ENCODE results near the gene PDE4D. TPM values are rescaled to one million over a fixed set of nuclear protein-coding genes. Genes with fewer than 3 reads are reported as not detected.

Gene PDE4D
- total RNA-seq, 1 donor from 2014 or later: 6.8 TPM

DNA sequence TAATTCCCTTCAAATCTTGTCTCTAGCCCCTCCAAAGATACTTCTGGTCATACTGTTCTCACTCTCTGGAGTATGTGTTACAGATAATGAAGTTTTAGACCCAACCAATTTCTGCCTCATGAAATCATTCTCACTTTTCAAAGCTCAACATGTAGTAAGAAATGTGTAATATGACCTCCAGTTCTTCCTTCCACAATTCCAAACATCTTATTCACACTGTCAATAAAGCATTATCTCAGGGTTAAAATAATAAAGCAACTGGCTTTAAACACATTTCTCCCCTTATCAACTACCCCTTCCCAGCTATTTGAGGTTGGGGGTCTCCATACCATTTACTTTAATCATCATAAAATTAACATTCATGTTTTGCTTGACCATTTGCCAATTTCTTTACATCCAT is 656.5 kb downstream of the PDE4D start:
- Histone ChIP-seq H3K36me3 (ENCODE audit: control insufficient read depth, insufficient read depth, low read length) (no peaks in the 10 kb centered on the region), H3K4me3 (ENCODE audit: low read depth, low read length) (no peak overlapping the region), H3K27me3 (ENCODE audit: control insufficient read depth, insufficient read depth, low read length) (no peaks in the 10 kb centered on the region)
- FAIRE-seq: no peak
- DNase-seq (ENCODE audit: low read depth): peak; percentile 40
- TF ChIP-seq, protein P1, sequence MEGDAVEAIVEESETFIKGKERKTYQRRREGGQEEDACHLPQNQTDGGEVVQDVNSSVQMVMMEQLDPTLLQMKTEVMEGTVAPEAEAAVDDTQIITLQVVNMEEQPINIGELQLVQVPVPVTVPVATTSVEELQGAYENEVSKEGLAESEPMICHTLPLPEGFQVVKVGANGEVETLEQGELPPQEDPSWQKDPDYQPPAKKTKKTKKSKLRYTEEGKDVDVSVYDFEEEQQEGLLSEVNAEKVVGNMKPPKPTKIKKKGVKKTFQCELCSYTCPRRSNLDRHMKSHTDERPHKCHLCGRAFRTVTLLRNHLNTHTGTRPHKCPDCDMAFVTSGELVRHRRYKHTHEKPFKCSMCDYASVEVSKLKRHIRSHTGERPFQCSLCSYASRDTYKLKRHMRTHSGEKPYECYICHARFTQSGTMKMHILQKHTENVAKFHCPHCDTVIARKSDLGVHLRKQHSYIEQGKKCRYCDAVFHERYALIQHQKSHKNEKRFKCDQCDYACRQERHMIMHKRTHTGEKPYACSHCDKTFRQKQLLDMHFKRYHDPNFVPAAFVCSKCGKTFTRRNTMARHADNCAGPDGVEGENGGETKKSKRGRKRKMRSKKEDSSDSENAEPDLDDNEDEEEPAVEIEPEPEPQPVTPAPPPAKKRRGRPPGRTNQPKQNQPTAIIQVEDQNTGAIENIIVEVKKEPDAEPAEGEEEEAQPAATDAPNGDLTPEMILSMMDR (IDR thresholded peaks at IDR 0.05; ENCODE audit: insufficient read depth, low read length, severe bottlenecking): no peak

DNA sequence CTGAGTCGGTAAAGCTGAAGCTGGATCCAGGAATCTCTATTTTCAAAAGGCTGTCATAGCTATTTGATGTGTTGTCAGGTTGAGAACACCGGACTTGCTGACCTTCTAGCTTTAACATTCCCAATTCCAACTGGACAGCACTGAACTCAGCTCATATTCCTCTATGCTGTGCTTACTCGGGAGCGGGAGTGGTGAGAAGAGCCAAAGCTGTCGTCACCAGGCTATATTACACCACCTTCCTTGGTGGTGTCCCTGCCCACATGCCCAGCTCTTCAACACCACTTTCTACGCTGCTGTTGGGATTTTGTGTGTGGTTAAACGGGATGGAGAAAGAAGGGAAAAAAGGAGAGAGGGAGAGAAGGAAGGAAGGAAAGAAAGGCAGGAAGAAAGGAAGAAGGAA is 657.1 kb downstream of the PDE4D start:
- TF ChIP-seq, protein P1 (IDR thresholded peaks at IDR 0.05; ENCODE audit: insufficient read depth, low read length, severe bottlenecking): no peak
- DNase-seq (ENCODE audit: low read depth) (no peak), FAIRE-seq (peak; percentile 91)
- Histone ChIP-seq H3K27me3 (ENCODE audit: control insufficient read depth, insufficient read depth, low read length) (no peaks in the 10 kb centered on the region), H3K4me3 (ENCODE audit: low read depth, low read length) (no peak overlapping the region), H3K36me3 (ENCODE audit: control insufficient read depth, insufficient read depth, low read length) (no peaks in the 10 kb centered on the region)

DNA sequence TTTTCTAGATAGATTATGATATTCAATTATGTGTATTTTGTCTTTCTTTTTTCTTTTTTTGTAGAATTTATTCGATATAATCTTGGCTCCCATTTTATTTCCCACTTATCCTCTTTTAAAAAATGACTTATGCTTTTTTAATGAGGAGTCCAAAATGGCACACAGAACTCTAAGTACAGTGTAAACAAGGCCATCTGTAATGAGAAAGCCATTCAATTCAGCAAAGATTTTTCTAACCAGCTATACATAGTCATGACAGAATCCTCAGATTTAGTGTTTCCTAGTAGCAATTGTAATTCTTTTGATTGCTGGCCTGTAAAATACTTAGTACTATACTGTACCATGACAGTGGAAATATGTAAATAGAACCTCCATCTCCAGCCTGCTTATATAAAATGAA is 659.3 kb downstream of the PDE4D start:
- no peak for DNase-seq (ENCODE audit: low read depth)
- FAIRE-seq: no peak
- Histone ChIP-seq H3K27me3 (ENCODE audit: control insufficient read depth, insufficient read depth, low read length) (no peaks in the 10 kb centered on the region), H3K4me3 (ENCODE audit: low read depth, low read length) (no peak overlapping the region), H3K36me3 (ENCODE audit: control insufficient read depth, insufficient read depth, low read length) (no peaks in the 10 kb centered on the region)
- TF ChIP-seq, protein P1 (IDR thresholded peaks at IDR 0.05; ENCODE audit: insufficient read depth, low read length, severe bottlenecking): no peak

DNA sequence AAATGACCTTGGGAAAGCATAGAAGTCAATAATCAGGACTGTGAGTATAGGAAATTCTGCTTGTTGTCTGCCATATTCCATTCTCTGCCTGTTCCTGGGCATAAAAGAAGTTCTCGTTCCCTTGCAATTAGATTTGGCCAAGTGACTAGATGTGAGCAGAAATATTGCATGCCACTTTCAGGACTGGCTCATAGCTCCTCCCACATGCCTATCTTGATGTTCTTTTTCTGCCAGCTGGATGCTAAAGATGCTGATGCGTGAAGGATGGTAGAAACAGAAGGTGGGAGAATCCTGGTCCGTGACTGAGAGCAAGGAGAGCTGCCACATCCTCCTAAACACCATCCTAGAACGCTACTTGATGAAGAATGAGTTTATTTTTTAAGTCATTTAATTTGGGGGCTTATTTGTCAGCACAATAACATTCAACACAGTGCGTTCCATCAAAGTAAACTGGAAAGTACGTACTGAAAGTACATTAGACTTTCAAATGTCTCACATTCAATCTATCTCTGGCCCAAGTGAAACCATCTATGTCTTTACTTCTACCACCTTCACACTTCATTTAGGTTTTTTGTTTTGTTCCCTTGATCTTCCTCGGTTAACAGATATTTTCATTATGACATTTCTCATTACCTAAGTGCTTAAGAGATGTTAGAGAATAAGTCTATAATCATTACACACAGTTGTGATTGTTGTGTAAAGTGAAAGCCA is 662.1 kb downstream of the PDE4D start:
- FAIRE-seq: no peak
- TF ChIP-seq, protein P1 (IDR thresholded peaks at IDR 0.05; ENCODE audit: insufficient read depth, low read length, severe bottlenecking): no peak

DNA sequence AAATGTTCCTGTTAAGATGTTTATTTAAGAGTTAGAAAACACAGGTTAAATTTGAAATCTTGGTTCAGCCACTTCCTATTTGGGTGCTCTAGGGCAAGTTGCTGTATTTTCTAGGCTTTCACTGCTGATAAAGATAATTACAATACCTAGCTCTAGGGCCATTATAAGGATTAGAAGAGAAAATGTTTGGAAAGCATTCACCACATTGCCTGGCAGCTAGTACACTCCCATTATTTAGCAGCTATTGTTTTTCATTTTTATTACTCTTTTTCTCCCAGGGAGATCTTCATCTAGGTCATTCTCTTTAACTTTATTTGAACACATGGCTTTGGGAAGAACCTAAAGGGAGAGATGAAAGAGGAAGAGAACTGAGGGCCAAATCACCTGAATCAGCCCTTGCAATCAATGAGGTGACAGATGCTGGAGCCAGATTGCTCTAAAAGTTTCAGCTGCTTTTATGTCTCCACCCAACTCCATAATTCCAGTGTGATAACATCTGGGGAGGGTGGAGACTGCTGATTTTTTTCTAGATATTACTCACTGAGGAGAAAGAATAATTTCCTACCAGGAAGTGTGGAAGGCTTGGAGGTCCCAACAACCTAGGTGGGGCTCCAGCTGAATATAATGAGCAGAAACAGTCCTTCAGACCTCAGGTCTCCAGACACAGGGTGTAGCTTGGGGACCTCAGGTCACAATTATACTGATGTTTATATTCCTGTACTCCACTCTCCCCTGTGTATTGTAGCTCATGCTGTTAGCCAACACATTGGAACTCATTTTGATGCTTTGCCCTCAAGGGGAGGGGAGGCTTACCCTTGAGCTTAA is 670.6 kb downstream of the PDE4D start:
- Histone ChIP-seq H3K4me3 (ENCODE audit: low read depth, low read length) (no peak overlapping the region), H3K36me3 (ENCODE audit: control insufficient read depth, insufficient read depth, low read length) (no peaks in the 10 kb centered on the region), H3K27me3 (ENCODE audit: control insufficient read depth, insufficient read depth, low read length) (no peaks in the 10 kb centered on the region)
- FAIRE-seq: no peak
- TF ChIP-seq, protein P1 (IDR thresholded peaks at IDR 0.05; ENCODE audit: insufficient read depth, low read length, severe bottlenecking): no peak
- peak; percentile 23 for DNase-seq (ENCODE audit: low read depth)

More for the DNA sequence above, 662.1 kb downstream of the PDE4D start:
- Histone ChIP-seq H3K36me3 (ENCODE audit: control insufficient read depth, insufficient read depth, low read length) (no peaks in the 10 kb centered on the region), H3K27me3 (ENCODE audit: control insufficient read depth, insufficient read depth, low read length) (no peaks in the 10 kb centered on the region), H3K4me3 (ENCODE audit: low read depth, low read length) (no peak overlapping the region)
- DNase-seq (ENCODE audit: low read depth): no peak

All from bronchial epithelial cell (primary cell).